NCI-H510A treated with DMSO at 0.1 percent for 48 hours (cell line): ENCODE results near the gene PAK1IP1.
A peak's percentile ranks its signal among the peaks of the same experiment; 100 is the strongest.
"Not testable (repeated sequence)": the region's sequence is repeated elsewhere in the genome, so short reads cannot be mapped to it uniquely, and the experiment has no call there.

ENCODE experiments used
- DNase-seq: peaks from one replicate; lab custom pipeline; 2025; lab: John Stamatoyannopoulos, UW

PAK1IP1 gene

GRCh38 chr6:10694302-10695085 is at the start of gene PAK1IP1, which contains the start of gene C6orf52:
Gene PAK1IP1 (plus strand): TSS chr6:10694972. CDS start chr6:10694986, 14 bp downstream.
Gene C6orf52 (minus strand): TSS chr6:10694616. CDS start chr6:10687550, 7,066 bp downstream.
- peak; percentile 85 for DNase-seq

GRCh38 chr6:10655508-10656055 is 39.2 kb upstream of the PAK1IP1 start:
- DNase-seq = no peak

GRCh38 chr6:10658910-10659698 is 35.7 kb upstream of the PAK1IP1 start:
- DNase-seq = no peak

GRCh38 chr6:10659699-10660348 is 34.9 kb upstream of the PAK1IP1 start:
- DNase-seq = peak; percentile 3

GRCh38 chr6:10660431-10661191 is 34.2 kb upstream of the PAK1IP1 start:
- DNase-seq = not testable (repeated sequence)

GRCh38 chr6:10662207-10662606 is 32.6 kb upstream of the PAK1IP1 start:
- DNase-seq = no peak

- no peak for DNase-seq
Observed at GRCh38 chr6:10662742-10663141, 32.0 kb upstream of the PAK1IP1 start.

GRCh38 chr6:10665595-10665994 is 29.2 kb upstream of the PAK1IP1 start:
- DNase-seq = not testable (repeated sequence)

GRCh38 chr6:10668126-10668917 is 26.4 kb upstream of the PAK1IP1 start:
- no peak for DNase-seq

GRCh38 chr6:10676403-10676802 is 18.4 kb upstream of the PAK1IP1 start:
- no peak for DNase-seq

GRCh38 chr6:10678456-10678855 is 16.3 kb upstream of the PAK1IP1 start:
- no peak for DNase-seq

GRCh38 chr6:10681795-10682194 is 13.0 kb upstream of the PAK1IP1 start:
- DNase-seq = no peak

GRCh38 chr6:10682355-10682988 is 12.3 kb upstream of the PAK1IP1 start:
- no peak for DNase-seq

- no peak for DNase-seq
Observed at GRCh38 chr6:10684618-10685017, 10.2 kb upstream of the PAK1IP1 start.

- DNase-seq = no peak
Observed at GRCh38 chr6:10685092-10685915, 9.5 kb upstream of the PAK1IP1 start.

- no peak for DNase-seq
Observed at GRCh38 chr6:10686901-10687300, 7.9 kb upstream of the PAK1IP1 start.

GRCh38 chr6:10687582-10687981 is 7.2 kb upstream of the PAK1IP1 start:
- DNase-seq = no peak

- DNase-seq = no peak
Observed at GRCh38 chr6:10690651-10691445, 3.9 kb upstream of the PAK1IP1 start.
